ENCODE results near the gene NUDT3. TPM values are rescaled to one million over a fixed set of nuclear protein-coding genes. Genes with fewer than 3 reads are reported as not detected.

NUDT3 gene
- total and polyA plus RNA-seq, 4 donors, result 15.5 to 50.2 (median 33.6) TPM

DNA sequence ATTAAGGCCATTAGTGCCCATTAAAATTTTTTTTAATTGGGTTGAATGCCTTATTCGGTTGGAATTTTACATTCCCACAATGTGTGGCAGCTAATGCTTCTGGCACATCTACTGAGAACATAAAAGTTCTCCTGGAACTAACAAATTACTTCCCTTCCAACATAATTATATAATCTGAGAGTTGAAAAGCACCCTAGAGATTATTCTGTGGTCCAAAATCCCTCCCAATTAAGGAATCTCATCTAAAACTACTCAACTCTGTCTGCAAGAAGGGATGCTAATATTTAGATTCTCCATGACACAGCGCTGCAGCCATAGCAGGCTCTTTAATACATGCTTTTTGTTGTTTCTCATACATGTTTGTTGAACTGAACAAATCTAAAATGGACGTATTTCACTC lies 4.0 kb downstream of the NUDT3 start:
- DNase-seq (no peak), ATAC-seq (ENCODE audit: low FRiP score) (no peak)
- H3K27ac ChIP-seq (ENCODE audit: low read depth in 1 of 2, low read length in 2 of 2), result no peak overlapping the region
- H3K4me3 ChIP-seq (ENCODE audit: low read length in 2 of 2), result no peak overlapping the region
- H3K4me1 ChIP-seq (ENCODE audit: control insufficient read depth in 1 of 2, insufficient read depth in 2 of 2, low read length in 2 of 2), result no peaks in the 10 kb centered on the region
- no peaks in the 10 kb centered on the region for H3K27me3 ChIP-seq (ENCODE audit: control insufficient read depth in 1 of 2, insufficient read depth in 2 of 2, low read length in 1 of 2)
- H3K36me3 ChIP-seq (ENCODE audit: control insufficient read depth in 1 of 2, insufficient read depth in 2 of 2, low read length in 1 of 2), result peaks cover 0 to 1% of the 10 kb centered on the region in 2 donors
- WGBS, 2 donors, result 49 to 50% methylated on average over 3 of the region's 3 CpGs
- no peaks in the 10 kb centered on the region for H3K9me3 ChIP-seq (ENCODE audit: control insufficient read depth, low read length)
- intact Hi-C loops (cut with DNase I), result no loop called here

DNA sequence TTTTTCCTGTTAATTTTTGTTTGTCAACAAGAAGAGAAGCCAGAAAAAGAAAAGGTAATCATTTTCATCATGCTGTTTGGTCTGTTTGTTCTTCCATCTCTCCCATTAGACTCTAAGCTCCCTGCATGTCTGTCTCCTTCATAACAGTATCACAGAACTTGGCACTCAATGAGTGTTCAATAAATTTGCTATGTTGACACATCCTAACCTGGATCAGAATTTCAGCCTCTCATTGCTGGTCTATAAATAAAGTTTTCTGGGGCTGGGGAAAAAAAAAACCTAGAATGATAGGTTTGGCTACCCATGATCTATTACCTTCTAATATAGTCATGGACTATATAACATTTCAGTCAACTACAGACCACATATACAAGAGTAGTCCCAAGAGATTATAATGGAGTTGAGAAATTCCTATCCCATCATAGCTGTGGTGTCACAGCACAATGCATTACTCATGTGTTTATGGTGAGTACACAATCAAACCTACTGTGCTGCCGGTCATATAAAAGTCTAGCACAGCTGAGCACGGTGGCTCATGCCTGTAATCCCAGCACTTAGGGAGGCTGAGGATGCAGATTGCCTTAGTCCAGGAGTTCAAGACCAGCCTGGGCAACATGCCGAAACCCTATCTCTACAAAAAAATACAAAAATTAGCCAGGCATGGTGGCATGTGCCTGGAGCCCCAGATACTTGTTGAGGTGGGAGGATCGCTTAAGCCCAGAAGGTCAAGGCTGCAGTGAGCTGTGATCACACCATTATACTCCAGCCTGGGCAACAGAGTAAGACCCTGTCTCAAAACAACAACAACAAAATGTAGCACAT lies 5.9 kb downstream of the NUDT3 start:
- intact Hi-C loops (cut with DNase I), result no loop called here
- WGBS, 2 donors, result 76 to 81% methylated on average over 4 of the region's 4 CpGs
- ATAC-seq (ENCODE audit: low FRiP score), result no peak
- Histone ChIP-seq H3K36me3 (ENCODE audit: control insufficient read depth in 1 of 2, insufficient read depth in 2 of 2, low read length in 1 of 2) (peaks cover 0 to 1% of the 10 kb centered on the region in 2 donors), H3K4me1 (ENCODE audit: control insufficient read depth in 1 of 2, insufficient read depth in 2 of 2, low read length in 2 of 2) (no peaks in the 10 kb centered on the region), H3K4me3 (ENCODE audit: low read length in 2 of 2) (no peak overlapping the region), H3K27ac (ENCODE audit: low read depth in 1 of 2, low read length in 2 of 2) (no peak overlapping the region), H3K9me3 (ENCODE audit: control insufficient read depth, low read length) (no peaks in the 10 kb centered on the region), H3K27me3 (ENCODE audit: control insufficient read depth in 1 of 2, insufficient read depth in 2 of 2, low read length in 1 of 2) (no peaks in the 10 kb centered on the region)
- no peak for DNase-seq

DNA sequence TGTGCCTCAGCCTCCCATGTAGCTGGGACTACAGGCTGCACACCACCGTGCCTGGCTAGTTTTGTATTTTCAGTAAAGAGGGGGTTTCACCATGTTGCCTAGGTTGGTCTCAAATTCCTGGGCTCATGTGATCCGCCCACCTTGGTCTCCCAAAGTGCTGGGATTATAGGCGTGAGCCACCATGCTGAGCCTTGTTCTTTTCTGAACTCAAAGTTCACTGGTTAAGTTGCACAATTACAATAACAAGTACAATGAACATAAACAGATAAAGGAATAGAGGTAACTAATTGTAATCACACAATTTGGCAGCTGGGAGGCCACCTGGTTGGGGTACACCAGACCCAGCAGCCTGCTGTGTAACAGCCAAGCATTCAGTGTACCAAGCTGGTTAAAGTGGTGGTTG lies 6.7 kb downstream of the NUDT3 start:
- Histone ChIP-seq H3K27me3 (ENCODE audit: control insufficient read depth in 1 of 2, insufficient read depth in 2 of 2, low read length in 1 of 2) (no peaks in the 10 kb centered on the region), H3K36me3 (ENCODE audit: control insufficient read depth in 1 of 2, insufficient read depth in 2 of 2, low read length in 1 of 2) (peaks cover 0 to 1% of the 10 kb centered on the region in 2 donors), H3K9me3 (ENCODE audit: control insufficient read depth, low read length) (no peaks in the 10 kb centered on the region), H3K27ac (ENCODE audit: low read depth in 1 of 2, low read length in 2 of 2) (no peak overlapping the region), H3K4me1 (ENCODE audit: control insufficient read depth in 1 of 2, insufficient read depth in 2 of 2, low read length in 2 of 2) (no peaks in the 10 kb centered on the region), H3K4me3 (ENCODE audit: low read length in 2 of 2) (no peak overlapping the region)
- no peak for ATAC-seq (ENCODE audit: low FRiP score)
- WGBS, 2 donors, result 89 to 93% methylated on average over 3 of the region's 3 CpGs
- DNase-seq, result no peak
- intact Hi-C loops (cut with DNase I), result no loop called here

DNA sequence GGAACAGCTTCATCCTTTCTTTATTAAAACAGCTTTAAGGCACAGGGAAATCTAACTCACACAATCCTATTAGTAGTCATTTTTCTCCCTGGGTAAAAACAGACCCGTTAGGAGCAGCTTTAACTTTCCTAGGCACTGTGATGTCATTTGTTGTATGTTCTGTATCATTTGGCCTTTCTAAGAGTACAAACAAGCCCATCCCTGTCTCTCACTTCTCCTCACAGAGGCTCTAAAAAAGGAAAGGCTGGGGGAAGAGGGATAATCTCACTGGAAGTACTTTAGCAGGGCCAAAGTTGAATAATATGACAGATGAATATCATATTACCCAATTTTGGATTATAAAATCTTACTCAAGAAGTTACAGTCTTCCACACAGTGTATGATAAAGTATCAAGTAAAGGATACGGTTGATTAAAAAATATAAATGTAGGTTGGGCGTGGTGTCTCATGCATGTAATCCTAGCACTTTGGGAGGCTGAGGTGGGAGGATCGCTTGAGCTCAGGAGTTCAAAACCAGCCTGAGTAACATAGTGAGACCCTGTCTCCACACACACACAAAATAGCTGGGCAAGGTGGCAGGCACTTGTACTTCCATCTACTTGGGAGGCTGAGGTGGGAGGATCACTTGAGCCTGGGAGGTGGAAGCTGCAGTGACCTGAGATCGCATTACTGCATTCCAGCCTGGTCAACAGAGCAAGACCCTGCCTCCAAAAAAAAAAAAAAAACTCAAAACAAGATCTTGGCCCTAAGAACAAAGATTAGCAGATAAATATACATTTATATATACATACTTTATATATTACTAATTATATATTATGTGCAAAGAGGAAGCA lies 7.9 kb downstream of the NUDT3 start:
- peaks cover 0 to 1% of the 10 kb centered on the region in 2 donors for H3K36me3 ChIP-seq (ENCODE audit: control insufficient read depth in 1 of 2, insufficient read depth in 2 of 2, low read length in 1 of 2)
- no peaks in the 10 kb centered on the region for H3K9me3 ChIP-seq (ENCODE audit: control insufficient read depth, low read length)
- H3K27me3 ChIP-seq (ENCODE audit: control insufficient read depth in 1 of 2, insufficient read depth in 2 of 2, low read length in 1 of 2), result no peaks in the 10 kb centered on the region
- intact Hi-C loops (cut with DNase I), result no loop called here
- WGBS, 2 donors, result 78 to 79% methylated on average over 5 of the region's 5 CpGs
- ATAC-seq (ENCODE audit: low FRiP score) (no peak), DNase-seq (no peak)
- H3K27ac ChIP-seq (ENCODE audit: low read depth in 1 of 2, low read length in 2 of 2), result peak overlapping the region in 1 of 2 donors; percentile 36
- H3K4me1 ChIP-seq (ENCODE audit: control insufficient read depth in 1 of 2, insufficient read depth in 2 of 2, low read length in 2 of 2), result no peaks in the 10 kb centered on the region
- H3K4me3 ChIP-seq (ENCODE audit: low read length in 2 of 2), result no peak overlapping the region

GRCh38 chr6:34383656-34384320 lies 8.7 kb downstream of the NUDT3 start:
- no peaks in the 10 kb centered on the region for H3K4me1 ChIP-seq (ENCODE audit: control insufficient read depth in 1 of 2, insufficient read depth in 2 of 2, low read length in 2 of 2)
- ATAC-seq (ENCODE audit: low FRiP score), result no peak
- 59 to 60% methylated on average over 6 of the region's 6 CpGs for WGBS, 2 donors
- DNase-seq, result no peak
- H3K27me3 ChIP-seq (ENCODE audit: control insufficient read depth in 1 of 2, insufficient read depth in 2 of 2, low read length in 1 of 2), result no peaks in the 10 kb centered on the region
- H3K4me3 ChIP-seq (ENCODE audit: low read length in 2 of 2), result no peak overlapping the region
- H3K36me3 ChIP-seq (ENCODE audit: control insufficient read depth in 1 of 2, insufficient read depth in 2 of 2, low read length in 1 of 2), result peaks cover 0 to 1% of the 10 kb centered on the region in 2 donors
- H3K9me3 ChIP-seq (ENCODE audit: control insufficient read depth, low read length), result no peaks in the 10 kb centered on the region
- peak overlapping the region; percentile 17 to 36 for H3K27ac ChIP-seq (ENCODE audit: low read depth in 1 of 2, low read length in 2 of 2)
- intact Hi-C loops (cut with DNase I), result no loop called here

GRCh38 chr6:34383161-34383631 lies 9.3 kb downstream of the NUDT3 start:
- ATAC-seq (ENCODE audit: low FRiP score) (no peak), DNase-seq (no peak)
- intact Hi-C loops (cut with DNase I), result no loop called here
- no peaks in the 10 kb centered on the region for H3K9me3 ChIP-seq (ENCODE audit: control insufficient read depth, low read length)
- no peak overlapping the region for H3K4me3 ChIP-seq (ENCODE audit: low read length in 2 of 2)
- 66 to 69% methylated on average over 3 of the region's 3 CpGs for WGBS, 2 donors
- H3K27me3 ChIP-seq (ENCODE audit: control insufficient read depth in 1 of 2, insufficient read depth in 2 of 2, low read length in 1 of 2), result no peaks in the 10 kb centered on the region
- H3K27ac ChIP-seq (ENCODE audit: low read depth in 1 of 2, low read length in 2 of 2), result peak overlapping the region in 1 of 2 donors; percentile 57
- H3K36me3 ChIP-seq (ENCODE audit: control insufficient read depth in 1 of 2, insufficient read depth in 2 of 2, low read length in 1 of 2), result peaks cover 0 to 1% of the 10 kb centered on the region in 2 donors
- H3K4me1 ChIP-seq (ENCODE audit: control insufficient read depth in 1 of 2, insufficient read depth in 2 of 2, low read length in 2 of 2), result peaks cover 0 to 2% of the 10 kb centered on the region in 2 donors

GRCh38 chr6:34381081-34381480 lies 11.4 kb downstream of the NUDT3 start:
- no peak overlapping the region for H3K4me3 ChIP-seq (ENCODE audit: low read length in 2 of 2)
- no peaks in the 10 kb centered on the region for H3K9me3 ChIP-seq (ENCODE audit: control insufficient read depth, low read length)
- DNase-seq (no peak), ATAC-seq (ENCODE audit: low FRiP score) (no peak)
- H3K27ac ChIP-seq (ENCODE audit: low read depth in 1 of 2, low read length in 2 of 2), result no peak overlapping the region
- WGBS, 2 donors, result 93 to 94% methylated on average over 5 of the region's 5 CpGs
- H3K4me1 ChIP-seq (ENCODE audit: control insufficient read depth in 1 of 2, insufficient read depth in 2 of 2, low read length in 2 of 2), result peaks cover 0 to 4% of the 10 kb centered on the region in 2 donors
- H3K27me3 ChIP-seq (ENCODE audit: control insufficient read depth in 1 of 2, insufficient read depth in 2 of 2, low read length in 1 of 2), result no peaks in the 10 kb centered on the region
- peaks cover 0 to 1% of the 10 kb centered on the region in 2 donors for H3K36me3 ChIP-seq (ENCODE audit: control insufficient read depth in 1 of 2, insufficient read depth in 2 of 2, low read length in 1 of 2)
- intact Hi-C loops (cut with DNase I), result no loop called here

- Histone ChIP-seq H3K36me3 (ENCODE audit: control insufficient read depth in 1 of 2, insufficient read depth in 2 of 2, low read length in 1 of 2) (no peaks in the 10 kb centered on the region), H3K9me3 (ENCODE audit: control insufficient read depth, low read length) (no peaks in the 10 kb centered on the region), H3K4me1 (ENCODE audit: control insufficient read depth in 1 of 2, insufficient read depth in 2 of 2, low read length in 2 of 2) (peaks cover 0 to 4% of the 10 kb centered on the region in 2 donors), H3K27ac (ENCODE audit: low read depth in 1 of 2, low read length in 2 of 2) (no peak overlapping the region), H3K27me3 (ENCODE audit: control insufficient read depth in 1 of 2, insufficient read depth in 2 of 2, low read length in 1 of 2) (no peaks in the 10 kb centered on the region), H3K4me3 (ENCODE audit: low read length in 2 of 2) (no peak overlapping the region)
- intact Hi-C loops (cut with DNase I), result no loop called here
- no peak for DNase-seq
- WGBS, 2 donors, result 95 to 97% methylated on average over 2 of the region's 2 CpGs
- no peak for ATAC-seq (ENCODE audit: low FRiP score)
Observed at GRCh38 chr6:34378470-34378869, 14.0 kb downstream of the NUDT3 start.

Data from aorta (tissue), 5 donors.